Activated CD8-positive, alpha-beta memory T cell treated with anti-CD3 and anti-CD28 coated beads, Interleukin-2, amount 50 U/mL, for 4 hours (primary cell): Measurements from ENCODE around the gene KCND3.

Source experiments
- DNase-seq: peaks from one replicate; pipeline ENCODE4 v3.0.0-alpha.2; 2020

The KCND3 gene

GRCh38 chr1:111878091-111878490, 111.4 kb downstream of the KCND3 start:
- no peak for DNase-seq

DNA sequence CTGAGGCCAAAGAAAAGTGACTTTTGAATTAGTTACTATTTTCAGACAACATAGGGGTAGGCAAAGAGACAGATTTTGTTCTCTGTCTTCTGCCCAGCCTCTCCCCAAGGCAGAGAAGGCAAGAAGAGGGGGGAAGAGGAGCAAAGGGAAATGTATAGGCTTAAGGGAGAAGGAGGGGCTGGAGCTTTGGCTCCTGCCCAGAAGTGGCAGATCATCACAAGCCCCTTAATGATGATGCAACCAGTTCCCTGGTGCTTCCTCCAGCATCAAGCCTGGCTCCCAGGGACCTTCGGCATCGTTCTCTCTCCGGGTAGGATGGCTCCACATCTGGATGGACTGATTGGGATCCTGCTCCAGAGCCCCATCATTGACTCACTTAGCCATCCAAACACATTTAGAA, 112.8 kb downstream of the KCND3 start:
- DNase-seq = no peak

- DNase-seq = no peak
Observed at GRCh38 chr1:111875640-111876039, 113.8 kb downstream of the KCND3 start.

DNA sequence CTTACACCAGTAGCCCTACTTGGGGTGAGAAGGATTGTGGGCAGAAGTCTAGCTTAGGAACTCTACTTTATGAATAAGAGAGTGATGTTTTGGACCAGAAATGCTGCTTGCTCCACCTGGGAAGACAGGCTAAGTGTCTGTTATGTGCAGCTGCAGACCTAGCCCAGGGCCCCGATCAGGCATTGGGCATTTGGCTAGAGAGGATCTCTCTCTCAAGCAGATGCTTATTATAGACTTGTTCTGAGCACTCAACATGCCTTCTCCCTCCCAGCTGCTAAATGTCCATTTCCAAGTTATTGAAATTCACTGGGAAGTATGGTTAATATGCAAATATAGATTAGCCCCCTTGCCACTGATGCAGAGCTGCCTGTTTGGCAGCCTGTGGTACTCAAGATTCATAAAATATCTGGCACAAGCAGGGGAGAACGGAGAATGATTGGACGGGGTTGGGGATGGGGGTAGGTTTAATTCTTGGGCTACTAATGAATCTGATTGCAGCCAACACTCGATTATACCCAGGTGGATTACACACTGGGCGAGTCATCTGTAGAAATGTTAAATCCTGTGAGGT, 115.9 kb downstream of the KCND3 start:
- DNase-seq = no peak

DNA sequence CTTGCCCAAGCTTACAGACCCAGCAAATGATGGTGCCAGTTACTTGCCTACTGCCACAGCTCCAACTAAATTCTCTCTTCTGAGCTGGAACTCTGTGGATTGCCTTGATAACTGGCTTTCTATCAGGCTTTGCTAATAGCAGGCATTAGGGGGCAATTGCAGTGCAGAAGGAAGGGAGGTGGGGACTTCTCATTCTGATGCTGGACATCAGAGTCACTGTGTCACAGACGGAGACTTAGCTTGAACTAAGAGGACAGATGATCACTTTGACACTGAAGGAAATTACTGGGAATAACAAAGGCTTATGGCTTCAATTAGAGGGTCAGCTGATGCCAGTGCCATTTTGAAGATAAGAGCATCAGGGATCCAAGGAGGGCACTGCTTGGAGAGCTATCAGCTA, 119.3 kb downstream of the KCND3 start:
- no peak for DNase-seq

DNA sequence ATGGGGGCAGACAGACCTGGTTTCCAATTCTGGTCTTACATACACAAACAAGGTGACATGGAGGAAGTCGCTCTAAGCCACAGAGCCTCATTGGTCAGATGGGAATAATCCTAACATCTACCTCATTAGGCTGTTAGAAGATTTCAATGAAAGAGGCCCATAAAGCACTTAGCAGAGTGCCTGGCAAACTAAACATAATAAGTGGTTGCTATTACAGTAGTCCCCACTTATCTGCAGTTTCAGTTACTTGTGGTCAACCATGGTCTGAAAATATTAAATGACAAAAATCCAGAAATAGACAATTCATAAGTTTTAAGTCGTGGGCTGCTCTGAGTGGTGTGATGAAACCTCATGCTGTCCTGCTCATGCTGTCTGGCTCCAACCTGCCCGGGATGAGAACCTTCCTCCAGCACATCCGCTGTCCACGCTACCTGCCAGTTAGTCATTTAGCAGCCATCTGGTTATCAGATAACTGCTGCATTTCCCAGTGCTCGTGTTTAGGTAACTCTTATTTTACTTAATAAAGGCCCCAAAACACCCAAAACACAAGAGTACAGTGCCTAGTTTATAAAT, 121.5 kb downstream of the KCND3 start:
- DNase-seq = no peak

- no peak for DNase-seq
Observed at GRCh38 chr1:111864862-111865261, 124.6 kb downstream of the KCND3 start.

GRCh38 chr1:111863401-111863800, 126.1 kb downstream of the KCND3 start:
- DNase-seq = no peak

DNA sequence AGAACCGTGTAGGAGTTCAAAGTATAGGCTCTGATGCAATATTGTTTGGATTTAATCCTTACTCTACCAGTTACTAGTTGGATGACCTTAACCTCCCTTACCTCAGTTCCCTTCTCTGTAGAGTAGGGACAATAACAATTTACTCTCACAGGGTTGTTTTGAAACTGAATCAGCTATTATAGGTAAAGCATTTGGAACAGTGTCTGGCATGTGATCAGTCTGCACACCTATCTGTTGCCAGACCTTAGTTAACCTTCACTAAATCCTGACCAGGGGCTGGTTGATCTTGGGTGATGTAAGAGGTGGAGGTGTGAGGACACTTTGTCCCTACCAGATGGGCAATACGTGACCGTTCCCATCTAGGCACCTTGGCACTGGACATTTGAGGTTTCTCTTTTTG, 126.9 kb downstream of the KCND3 start:
- DNase-seq = no peak

DNA sequence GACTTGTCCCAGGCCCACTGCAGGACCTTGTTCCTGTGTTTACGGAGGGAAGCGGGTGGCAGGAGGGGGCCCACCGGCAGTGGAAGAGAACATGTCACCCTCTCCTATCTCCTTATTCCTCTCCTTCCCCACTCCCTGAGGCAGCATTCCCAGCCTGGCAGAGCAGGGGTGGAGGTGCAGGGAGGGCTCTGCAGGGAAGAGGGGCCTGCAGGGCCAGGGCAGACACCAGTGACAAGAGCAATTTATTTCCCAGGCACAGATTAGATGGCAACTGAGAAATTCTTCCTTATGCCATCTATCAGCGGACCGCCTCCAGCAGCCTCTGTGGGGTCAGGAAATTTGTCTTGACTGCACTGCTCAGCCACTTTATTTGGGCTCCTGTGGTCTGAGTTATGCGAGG, 127.9 kb downstream of the KCND3 start:
- DNase-seq = no peak

GRCh38 chr1:111857194-111857651, 132.2 kb downstream of the KCND3 start:
- DNase-seq = no peak

- DNase-seq = no peak
Observed at GRCh38 chr1:111856411-111857185, 132.9 kb downstream of the KCND3 start.

DNA sequence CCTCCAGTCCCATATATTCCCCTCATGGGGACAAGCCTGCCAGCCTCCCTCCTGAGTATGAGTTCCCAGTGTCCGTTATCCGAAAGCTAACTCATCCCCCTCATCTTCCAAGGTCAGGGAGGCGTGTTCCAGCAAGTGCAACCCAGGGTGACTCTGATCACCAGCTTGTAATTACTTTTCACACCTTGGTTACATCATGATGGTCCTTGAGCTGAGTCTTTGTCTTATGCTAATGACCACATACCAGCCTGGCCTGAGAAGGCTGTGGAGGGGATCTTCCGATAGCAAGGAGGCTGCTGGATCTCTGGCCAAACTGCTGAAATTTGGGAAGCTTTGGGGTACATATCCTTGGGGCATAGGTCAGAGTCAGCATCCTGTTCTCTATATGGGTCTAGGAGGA, 134.2 kb downstream of the KCND3 start:
- no peak for DNase-seq

DNA sequence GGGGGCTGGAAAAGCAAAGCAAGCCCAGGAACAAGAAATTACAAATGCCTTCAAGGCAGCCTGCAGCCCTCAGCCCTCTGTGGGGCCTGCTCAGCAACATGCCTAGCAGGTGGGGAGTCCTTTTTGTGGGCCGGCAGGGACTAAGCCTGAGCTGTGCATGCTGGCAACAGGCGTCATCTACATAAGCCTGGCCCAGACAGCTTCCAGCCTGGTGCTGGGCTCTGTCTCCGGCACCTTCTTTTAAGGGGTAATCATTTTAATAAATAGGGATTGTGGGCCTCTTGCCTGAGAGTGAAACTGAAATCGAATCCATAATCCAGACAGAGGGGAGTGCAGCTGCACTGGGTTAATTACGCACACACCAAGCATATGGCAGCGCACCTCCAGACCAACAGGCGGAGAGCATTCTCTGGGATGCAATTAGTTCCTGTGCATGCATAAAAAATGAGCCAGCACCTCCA, 137.2 kb downstream of the KCND3 start:
- DNase-seq = no peak

DNA sequence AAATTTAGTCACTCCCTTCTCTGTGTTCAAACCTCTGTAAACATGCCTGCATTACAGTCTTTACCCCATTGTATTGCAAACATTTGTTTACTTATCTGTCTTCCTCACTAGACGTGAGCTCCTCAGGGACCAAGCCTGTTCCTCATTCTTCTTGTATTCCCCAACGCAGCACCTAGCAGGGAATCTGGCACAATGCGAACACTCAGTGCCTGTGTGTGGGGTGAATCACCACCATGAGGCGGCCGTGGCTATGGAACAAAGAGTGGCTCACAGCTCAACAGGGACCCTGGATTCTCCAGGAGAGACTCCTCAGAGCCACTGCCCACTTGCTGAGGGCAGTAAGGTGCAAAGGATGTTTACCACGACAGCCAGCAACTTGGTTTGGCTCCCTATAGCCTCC, 137.9 kb downstream of the KCND3 start:
- no peak for DNase-seq

GRCh38 chr1:111850109-111850508, 139.4 kb downstream of the KCND3 start:
- no peak for DNase-seq

- DNase-seq = no peak
Observed at GRCh38 chr1:111848852-111849545, 140.5 kb downstream of the KCND3 start.

GRCh38 chr1:111847466-111847865, 142.0 kb downstream of the KCND3 start:
- DNase-seq = no peak

DNA sequence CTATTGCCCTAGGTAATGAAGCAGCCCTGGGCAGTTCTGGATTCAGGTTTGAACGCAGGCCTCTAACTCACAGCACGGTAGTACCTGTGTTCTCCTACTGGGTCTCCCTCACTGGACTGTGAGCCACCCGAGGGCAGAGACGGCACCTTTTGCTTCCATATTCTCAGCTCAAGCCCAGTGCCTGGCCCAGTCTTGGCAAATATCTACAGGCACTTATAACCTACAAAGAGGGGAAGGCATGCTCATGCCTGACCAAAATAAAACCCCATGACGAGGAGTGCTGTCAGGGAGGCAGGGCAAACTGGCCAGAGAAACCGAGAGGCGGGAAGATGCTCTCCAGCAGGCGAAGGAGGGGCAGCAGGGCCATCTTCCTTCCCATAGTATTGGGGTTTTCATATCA, 142.6 kb downstream of the KCND3 start:
- no peak for DNase-seq

DNA sequence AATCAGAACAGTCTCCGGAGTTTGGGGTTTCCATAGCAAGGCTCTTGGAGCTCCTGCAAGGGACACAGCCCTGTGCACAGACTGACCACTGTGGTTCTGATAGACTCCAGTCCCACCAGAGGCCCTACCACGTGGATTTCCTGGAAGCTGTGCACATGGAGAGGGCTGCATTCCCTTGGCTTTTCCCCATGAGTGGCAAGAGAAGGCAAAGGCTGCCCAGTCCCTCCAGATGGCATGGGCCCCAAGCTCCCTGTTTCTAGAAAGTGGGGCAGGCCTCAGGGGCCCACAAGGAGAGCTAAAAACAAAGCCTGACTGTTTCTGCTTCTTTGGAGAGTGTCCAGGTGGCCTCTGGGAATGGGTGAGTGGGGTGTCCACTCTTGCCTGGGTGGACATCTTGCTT, 146.3 kb downstream of the KCND3 start:
- no peak for DNase-seq

DNA sequence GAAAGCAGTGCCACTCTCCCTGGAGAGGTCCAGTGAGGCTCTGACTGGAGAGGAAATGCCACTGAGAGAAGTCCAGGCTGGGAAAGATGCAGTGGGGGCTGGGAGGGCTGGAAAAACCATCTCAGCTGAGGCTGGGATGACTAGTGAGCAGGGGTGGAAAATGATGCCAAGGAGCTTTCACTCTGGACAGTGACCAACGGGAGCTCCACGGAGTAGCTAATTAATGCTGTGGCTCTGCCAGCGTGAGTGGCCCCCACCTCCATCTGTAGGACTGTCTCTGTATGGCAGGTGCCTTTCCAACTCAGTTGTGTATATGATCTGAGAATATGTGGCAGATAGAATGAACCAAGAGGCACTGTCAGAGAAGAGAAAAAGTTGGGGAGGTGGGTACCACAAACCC, 147.1 kb downstream of the KCND3 start:
- no peak for DNase-seq

- DNase-seq = no peak
Observed at GRCh38 chr1:111841746-111842145, 147.7 kb downstream of the KCND3 start.

DNA sequence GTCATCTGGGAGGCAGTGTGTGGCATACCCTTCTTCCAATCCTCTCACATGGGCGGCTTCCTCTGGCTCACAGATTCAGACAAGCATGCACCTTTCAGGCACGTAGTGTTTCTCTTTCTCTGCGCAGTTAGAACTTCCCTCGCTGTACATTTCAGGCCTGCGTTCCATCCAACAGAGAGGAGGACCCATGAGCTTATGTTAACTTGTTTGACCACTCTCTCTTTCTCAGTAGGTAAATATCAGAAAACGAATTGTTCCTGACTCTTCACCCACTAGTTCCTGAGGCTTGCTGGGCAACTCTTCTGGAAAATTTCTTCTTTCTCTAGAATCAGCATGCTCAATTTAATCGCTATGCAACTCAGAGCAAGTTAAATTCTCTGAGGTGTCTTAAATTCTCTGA, 148.3 kb downstream of the KCND3 start:
- DNase-seq = no peak

- no peak for DNase-seq
Observed at GRCh38 chr1:111837393-111837792, 152.1 kb downstream of the KCND3 start.
